ENCODE results near the gene PDCL2.

Gene PDCL2

DNA sequence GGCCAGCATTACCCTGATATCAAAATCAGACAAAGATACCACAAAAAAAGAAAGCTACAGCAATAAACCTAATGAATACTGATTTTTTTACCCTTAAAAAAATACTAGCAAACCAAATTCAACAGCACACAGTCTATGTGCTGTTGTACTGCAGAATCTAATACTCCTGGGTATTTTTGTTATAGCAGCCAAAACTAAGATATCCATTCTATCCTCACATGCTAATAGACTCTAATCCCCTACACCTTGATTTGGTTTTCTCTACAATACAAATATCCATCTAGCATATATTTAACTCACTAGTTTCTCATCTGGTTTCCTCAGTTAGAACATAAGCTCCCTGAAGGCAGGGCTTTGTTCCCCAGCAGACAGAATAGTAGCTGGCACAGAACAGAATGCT, 57.7 kb downstream of the PDCL2 start:
- DNase-seq (ENCODE audit: low read depth): no peak

DNA sequence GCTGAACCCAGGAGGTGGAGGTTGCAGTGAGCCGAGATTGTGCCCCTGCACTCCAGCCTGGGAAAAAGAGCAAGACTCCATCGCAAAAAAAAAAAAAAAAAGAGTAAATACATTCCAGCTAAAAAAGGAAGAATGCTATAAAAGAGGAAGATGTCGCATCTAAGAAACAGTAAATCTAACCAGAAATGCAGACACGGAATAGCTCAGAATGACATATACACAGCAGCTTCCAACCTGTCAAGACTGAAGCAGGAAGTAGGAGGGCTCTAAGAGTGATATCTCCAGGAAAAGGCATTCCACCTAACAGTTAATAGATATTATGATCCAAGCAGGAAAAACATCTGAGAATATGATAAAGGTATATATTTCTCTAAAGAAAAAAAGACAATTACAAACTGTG, 61.4 kb downstream of the PDCL2 start:
- DNase-seq (ENCODE audit: low read depth): no peak

- DNase-seq (ENCODE audit: low read depth): no peak
Observed at GRCh38 chr4:55530167-55530566, 61.9 kb downstream of the PDCL2 start.

DNA sequence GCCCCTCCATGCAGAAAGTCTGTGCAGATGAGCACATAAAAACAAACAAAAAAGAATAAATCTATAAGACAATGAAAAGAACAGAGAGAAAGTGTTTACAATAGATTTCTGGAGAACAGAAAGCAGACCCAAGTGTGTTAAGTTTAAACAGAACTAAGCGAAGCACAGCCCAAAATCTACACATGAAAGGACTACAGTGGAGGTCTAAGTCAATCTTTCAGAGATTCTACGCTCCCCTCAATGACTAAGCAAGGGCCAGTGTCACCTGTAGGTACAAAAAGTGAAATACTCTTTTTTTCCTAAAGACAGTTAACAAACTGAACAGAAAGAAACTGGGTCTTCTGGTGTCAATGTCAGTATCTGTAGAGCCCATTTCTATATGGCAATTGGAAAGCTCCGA, 63.6 kb downstream of the PDCL2 start:
- DNase-seq (ENCODE audit: low read depth): no peak

DNA sequence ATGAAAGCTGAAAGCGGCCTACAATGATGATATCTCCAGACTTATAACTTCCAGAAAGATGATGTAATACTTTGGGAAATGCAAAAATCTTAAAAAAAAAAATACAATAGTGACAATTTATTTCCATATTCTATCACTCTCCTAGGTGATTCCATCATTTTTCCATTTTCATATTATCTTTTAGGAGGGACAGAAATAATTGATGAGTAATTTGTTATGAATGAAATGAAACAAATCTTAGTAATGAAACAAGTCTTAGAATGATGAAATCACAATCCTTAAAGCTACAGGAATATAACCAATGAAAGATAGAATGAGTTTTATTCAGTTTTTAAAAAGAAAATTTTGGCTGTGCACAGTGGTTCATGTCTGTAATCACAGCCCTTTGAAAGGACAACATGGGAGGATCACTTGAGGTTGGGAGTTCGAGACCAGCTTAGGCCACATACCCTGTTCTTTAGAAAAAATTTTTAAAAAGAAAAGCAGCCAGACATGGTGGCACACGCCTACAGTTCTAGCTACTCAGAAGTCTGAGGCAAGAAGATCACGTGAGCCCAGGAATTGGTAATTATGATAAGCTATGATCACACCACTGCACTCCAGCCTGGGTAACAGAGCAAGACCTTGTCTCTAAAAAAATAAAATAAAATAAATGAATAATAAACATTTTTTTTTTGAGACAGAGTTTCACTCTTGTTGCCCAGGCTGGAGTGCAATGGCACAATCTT, 67.0 kb downstream of the PDCL2 start:
- DNase-seq (ENCODE audit: low read depth): no peak

DNA sequence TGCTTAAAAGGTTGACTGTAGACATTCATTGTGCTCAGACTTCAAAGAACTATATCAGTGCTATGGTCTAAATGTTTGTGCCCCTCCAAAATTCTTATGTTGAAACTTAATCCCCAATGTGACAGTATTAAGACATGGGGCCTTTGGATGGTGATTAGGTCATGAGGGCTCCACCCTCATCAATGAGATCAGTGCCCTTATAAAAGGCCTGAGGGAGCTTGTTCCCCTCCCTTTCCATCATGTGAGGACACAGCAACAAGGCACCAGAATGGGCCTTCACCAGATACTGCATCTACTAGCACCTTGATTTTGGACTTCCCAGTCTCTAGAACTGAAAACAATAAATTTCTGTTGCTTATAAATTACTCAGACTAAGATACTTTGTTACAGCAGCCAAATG, 73.6 kb downstream of the PDCL2 start:
- DNase-seq (ENCODE audit: low read depth): no peak

- no peak for DNase-seq (ENCODE audit: low read depth)
Observed at GRCh38 chr4:55517526-55518229, 74.4 kb downstream of the PDCL2 start.

- DNase-seq (ENCODE audit: low read depth): no peak
Observed at GRCh38 chr4:55512922-55513571, 79.0 kb downstream of the PDCL2 start.

GRCh38 chr4:55512077-55512476, 80.0 kb downstream of the PDCL2 start:
- DNase-seq (ENCODE audit: low read depth): no peak

DNA sequence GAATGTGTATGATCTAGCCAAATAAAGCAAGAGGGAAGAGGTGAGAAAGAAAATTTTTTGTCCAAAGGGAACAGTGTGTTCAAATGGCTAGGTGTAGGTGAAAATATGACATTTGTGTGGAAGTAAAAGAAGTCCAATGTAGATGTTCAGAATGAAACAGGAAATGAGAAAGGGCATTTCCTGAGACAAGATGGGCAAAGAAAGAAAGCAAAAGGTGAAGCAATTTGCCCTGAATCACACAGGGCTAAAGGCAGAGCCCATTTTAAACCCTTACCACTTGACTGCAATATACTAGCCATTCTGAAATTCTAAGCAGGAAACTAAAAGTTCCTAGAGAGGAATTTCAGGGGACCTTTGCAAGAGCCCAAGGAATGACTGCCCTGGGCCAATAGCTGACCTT, 81.4 kb downstream of the PDCL2 start:
- DNase-seq (ENCODE audit: low read depth): no peak

- DNase-seq (ENCODE audit: low read depth): no peak
Observed at GRCh38 chr4:55509266-55509665, 82.8 kb downstream of the PDCL2 start.

- DNase-seq (ENCODE audit: low read depth): no peak
Observed at GRCh38 chr4:55507612-55508011, 84.4 kb downstream of the PDCL2 start.
